DMS 273 (cell line): ENCODE data around the gene MOB2.
"Not testable (repeated sequence)": the region's sequence is repeated elsewhere in the genome, so short reads cannot be mapped to it uniquely, and the experiment has no call there.

ENCODE experiments used
- DNase-seq: peaks from one replicate; lab custom pipeline; 2025; ENCODE audit not compliant: unreplicated experiment; lab: John Stamatoyannopoulos, UW

Gene MOB2

DNA sequence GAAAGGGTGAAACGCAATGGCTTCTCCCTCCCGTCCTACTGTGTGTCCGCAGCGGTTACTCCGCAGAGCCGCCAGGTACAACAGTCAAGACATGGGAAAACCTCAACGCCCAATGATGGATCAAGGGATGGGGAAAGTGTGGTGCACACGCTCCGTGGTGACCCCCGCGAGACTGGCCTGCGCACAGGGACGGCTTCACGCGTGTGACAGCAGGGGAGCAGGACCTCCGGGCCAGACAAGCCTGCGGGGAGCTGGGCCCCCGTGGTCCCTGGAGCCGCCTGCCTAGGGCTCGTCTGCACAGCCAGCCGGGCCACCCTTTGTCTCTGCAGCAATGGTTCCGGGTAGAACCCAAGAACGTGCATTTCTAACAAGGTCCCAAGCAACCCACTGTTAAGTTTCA lies 31.7 kb upstream of the MOB2 start:
- DNase-seq = no peak

DNA sequence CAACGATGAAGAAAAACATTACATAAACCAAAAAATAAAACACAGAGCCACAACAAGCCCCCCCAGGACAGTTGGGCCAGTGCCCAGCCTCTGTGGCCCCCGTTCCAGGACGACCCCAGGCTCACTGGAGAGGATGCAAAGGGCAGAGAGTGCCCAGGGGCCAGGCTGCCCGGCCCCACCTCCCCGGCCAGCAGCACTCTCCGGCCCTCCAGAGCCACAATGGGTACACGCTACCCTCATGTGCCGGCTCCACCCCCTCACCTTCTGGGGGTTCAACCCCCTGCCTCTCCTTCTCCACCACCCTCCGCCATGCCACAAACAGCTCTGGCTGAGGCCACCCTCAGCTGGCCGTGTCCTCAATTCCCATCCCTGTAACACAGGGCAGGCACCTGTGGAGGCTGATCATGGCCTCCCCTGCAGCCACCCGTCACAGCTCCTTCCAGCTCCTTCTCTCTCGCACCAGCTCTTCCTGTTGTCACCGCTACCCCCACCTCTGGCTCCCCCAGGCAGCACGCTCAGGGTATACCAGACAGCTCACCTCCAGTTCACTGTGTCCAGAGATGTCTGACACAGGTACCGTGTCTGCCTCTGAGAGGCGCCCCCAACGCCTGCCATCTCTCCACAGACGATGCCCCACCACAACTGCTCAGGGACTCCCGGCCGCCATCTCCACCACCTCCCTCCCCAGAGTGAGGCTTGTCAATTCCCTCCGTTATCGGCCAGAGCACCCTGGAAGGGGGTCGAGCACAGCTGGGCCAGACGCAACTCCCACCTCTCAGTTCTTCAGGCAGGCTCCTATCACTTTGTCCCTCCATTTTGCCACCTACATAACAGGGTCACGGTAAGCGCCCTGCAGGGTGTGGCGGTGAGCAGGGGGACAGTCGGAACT lies 30.8 kb upstream of the MOB2 start:
- DNase-seq = no peak

DNA sequence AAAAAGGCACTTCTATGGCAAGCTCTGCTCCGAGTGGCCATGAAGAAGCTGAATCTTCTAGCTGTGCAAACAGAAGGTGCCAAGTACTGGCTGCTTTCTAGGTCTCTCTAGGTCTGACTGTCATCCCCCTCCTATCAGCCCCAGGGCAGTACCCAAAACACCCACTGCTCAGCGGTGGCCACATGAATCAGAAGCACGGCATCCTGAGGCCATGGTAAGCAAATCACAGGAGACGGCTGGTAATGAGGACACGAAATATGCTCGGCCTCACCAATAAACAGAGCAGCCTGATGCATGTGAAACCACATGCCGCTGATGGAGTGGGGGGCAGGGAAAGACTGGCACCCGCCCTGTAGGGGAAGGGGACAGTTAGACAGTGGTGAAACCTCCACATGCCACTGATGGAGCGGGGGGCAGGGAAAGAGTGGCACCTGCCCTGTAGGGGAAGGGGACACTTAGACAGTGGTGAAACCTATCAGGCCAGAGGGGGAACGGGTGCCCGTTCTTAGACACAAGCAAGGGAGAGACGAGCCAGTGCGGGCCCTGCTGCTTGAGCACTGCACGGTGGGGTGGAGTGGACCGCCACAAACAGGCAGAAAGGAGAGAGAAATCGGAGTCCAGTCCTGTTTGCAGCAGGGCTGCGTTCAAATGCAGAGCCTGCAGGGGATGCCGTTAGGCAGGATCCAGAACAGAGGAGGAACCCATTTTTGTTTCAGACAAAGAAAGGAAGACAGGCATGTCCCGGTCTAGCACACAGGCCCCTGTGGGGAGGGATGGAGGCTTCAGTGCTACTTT lies 29.9 kb upstream of the MOB2 start:
- DNase-seq = no peak

DNA sequence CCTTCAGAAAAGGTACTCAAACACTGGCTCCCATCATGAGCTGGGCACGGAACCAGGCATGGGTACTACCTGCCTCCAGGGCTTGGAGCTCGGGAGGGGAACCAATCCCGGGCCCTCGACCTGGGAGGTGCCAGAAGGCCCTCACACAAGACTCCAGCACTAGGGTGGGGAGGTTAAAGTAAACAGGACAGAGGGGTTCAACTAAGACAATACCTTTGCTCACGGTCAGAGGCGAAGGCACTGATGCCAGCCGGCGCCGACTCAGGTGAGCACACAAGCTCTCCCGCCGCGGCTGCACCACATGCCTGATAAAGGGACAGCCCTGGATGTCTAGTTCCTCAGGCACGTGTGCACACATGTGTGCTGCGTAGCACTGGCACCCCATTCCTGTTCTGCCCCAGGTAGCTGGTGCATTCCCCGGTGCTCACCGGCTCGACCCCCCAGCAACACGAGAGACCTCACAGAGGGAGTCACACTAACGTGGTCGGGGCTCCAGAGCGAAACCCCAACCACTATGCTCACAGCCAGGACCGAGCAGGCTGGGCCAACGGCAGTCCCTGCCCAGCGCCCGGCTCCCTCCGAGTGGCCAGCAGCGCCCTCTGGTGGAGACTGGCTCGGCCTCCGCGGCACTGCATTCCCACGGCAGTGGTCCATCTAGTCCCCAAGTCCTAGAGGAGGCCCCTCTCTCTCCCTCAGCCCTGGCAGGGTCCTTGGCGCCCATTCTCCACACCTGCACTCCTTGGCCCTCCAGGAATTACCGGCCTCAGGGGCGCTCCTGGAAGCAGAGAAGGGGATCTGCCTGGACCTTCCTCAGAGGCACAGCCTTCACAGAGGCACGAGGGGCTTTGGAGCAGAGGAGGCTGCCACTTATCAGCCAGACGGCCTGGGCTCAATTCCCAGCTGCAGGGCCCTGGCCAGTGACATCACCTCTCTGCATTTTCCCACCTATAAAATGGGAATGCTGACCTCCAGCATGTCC lies 28.8 kb upstream of the MOB2 start:
- peak; percentile 78 for DNase-seq

DNA sequence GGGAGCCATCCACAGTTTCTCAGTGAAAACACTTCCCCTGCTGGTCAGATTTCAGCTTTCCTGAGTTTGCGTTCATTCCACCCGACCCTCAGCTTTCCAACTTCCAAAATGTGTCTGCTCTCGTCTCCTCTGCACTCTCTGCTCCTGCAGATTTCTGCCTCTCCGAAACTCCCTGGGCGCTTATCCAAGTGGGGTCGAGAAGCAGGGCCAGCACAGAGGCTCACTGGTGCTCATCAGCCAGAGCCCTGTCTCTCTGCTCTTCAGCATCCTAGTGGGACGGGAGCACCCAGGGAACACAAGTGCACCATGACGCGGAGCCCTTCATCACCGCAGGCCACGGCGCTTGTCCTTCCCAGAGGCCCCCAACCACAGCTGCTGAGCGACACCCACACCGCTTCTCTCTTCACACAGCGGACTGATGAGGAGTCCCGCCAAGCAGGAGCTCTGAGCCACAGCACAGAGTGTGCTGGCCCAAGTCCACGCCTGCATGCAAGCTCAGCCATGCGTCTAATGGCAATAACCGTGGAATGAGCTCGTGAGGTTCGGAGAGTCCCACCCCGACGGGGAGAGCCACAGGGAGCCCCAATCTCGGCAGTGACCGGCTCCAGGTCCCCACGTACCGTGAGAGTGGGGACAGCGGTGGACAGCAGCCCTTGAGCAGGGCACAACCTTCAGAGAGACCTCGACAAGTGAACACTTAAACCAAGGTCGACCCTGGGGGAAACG lies 27.9 kb upstream of the MOB2 start:
- DNase-seq = no peak

DNA sequence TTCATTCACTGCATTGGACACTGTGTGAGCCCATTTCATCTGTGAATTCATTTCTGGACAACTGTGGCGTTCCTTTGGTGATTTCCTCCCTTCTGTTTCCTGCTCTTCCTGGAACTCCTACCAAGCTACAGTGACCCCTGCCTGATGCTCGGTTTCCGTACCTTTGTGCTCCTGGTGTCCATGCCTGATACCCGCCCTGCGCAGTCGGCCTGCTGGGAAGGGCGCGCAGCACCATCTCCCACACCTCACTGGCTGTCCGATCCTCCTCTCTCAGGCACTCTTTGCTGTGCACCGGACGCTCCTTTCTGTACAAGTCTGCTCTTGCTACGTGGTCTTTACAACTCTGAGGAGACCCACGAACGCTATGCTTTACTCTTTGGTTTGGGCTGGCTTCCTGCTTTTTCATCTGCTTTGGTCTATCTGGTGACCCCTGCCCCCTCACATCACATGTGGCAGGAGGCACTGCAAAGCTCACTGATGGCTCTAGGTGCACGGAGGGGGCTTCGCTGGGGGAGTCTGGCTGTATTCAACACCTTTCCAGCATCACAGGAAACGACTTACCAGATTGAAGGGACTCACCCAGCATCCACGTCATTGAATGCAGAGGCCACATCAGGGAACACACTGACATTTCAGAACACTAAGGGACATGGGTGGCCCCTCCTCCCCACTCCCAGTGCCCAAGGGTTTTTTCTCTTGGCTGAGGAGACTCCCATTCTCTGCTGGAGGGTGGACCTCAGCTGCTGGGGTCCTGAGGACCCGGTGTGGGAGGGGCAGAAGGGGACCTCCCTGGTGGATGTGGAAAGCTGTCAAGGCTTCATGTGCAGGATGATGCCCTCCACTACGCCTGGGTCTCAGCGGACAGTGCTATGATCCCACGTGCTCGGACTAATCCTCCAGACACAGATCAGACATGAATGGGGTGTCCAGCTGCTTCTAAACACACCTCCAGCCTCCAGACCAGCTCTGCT lies 27.0 kb upstream of the MOB2 start:
- no peak for DNase-seq

DNA sequence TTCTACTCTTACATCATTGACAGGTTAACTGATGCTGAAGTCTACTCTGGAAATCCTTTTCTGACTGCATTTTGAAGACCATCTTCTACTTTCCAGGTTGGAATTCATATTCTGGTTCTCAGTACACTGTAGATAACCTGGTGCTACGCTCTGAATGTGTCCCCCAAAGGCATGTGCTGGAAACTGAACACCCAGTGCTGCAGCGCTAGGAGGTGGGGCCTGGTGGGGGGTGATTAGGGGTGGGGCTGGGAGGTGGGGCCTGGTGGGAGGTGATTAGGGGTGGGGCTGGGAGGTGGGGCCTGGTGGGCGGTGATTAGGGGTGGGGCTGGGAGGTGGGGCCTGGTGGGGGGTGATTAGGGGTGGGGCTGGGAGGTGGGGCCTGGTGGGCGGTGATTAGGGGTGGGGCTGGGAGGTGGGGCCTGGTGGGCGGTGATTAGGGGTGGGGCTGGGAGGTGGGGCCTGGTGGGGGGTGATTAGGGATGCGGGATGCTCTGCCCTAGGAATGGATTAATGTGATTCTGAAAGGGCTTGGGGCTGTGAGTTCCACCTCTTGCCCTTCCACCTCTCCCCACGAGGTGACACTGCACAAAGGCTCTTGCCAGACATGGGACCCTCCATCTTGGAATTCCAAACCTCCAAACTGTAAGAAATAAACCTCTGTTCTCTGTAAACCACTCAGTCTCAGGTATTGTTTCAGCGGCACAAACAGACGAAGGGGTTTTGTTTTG lies 26.1 kb upstream of the MOB2 start:
- not testable (repeated sequence) for DNase-seq

DNA sequence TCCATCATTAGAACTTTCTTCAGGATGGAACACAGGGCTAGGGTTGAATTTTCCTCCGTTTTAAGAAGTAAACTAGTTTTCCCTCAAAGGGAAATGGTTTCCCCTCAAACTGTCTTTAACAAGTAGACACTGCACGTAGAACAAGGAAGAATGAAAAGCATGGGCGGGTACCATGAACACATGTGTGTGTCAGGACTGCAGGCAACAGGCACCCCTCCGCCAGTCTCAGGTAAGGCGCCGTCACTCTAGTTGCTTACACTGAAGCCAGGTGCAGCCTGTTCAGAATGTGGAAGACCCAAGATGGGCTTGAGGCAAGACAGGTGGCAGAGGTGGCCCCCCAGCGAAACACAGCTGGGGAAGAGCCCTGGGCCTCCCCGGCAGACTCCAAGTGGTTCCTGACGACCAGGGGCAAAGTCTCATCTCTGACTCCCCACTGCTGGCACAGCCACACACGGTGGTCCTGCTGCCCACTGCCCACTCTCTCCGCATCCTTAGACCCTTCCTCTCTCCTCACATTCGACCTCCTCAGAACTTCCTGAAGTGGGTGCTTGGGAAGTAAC lies 25.4 kb upstream of the MOB2 start:
- DNase-seq = no peak

DNA sequence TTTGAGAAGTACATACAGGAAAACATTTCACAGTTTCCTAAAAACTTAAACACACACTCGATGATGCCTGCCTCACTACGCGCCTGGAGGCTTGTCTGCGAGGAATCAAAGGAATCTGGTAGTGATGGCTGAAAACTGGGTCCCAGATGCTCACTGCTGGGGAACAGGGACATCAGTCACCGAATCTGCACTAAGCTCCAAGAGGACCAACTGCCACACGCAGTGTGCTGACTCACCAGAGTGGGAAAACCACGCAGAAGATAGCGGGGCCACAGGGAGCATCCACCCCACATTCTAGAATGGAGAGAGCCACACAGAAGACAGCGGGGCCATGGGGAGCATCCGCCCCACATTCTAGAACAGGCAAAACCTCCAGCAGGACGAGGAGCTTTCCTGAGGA lies 24.3 kb upstream of the MOB2 start:
- DNase-seq = no peak

DNA sequence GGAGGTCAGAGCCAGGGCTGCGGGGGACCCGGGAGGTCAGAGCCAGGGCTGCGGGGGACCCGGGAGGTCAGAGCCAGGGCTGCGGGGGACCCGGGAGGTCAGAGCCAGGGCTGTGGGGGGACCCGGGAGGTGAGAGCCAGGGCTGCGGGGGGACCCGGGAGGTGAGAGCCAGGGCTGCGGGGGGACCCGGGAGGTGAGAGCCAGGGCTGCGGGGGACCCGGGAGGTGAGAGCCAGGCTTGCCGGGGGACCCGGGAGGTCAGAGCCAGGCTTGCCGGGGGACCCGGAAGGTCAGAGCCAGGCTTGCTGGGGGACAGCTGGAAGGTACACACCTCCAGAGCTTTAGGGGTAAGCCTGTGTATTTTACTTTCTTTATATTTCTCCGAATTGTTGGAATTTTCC lies 23.8 kb upstream of the MOB2 start:
- not testable (repeated sequence) for DNase-seq

DNA sequence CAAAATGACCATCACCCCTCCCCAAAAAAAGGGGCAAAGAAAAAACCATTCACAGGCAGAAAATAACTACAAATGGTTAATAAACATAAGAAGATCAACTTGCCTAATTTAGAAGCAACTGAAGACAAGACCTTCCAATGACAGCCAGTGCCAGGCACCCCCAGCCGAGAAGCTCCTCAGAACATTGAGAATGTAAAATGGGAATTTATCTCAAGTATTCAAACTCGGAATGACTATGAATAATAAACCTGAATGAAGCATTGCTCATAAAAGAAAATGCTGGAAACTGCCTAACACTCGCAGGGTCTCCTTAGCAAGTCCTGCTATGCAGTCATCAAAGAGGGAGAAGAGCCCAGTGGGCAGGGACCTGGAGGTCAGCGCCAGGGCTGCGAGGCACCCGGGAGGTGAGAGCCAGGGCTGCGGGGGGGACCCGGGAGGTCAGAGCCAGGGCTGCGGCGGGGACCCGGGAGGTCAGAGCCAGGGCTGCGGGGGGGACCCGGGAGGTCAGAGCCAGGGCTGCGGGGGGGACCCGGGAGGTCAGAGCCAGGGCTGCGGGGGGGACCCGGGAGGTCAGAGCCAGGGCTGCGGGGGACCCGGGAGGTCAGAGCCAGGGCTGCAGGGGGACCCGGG lies 23.2 kb upstream of the MOB2 start:
- DNase-seq = no peak

DNA sequence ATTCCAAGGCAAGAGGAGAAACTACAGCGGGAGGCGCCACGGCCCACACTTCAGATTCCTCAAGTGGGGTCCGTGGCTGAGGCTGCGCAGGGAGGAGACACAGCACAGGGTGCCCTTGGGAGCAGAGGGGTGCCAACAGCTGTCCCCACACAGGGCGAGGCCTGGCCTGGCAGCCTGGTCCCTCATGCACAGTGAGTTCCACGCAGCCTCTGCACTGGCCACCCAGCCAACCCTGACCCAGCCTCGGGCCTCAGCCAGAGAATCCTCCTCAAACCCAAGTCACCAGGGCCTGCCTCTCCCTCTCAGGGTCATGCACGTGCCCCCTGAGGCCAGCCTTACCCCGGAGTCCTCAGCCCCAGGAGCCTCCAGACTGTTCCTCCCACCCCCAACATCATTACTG lies 22.4 kb upstream of the MOB2 start:
- DNase-seq = no peak

DNA sequence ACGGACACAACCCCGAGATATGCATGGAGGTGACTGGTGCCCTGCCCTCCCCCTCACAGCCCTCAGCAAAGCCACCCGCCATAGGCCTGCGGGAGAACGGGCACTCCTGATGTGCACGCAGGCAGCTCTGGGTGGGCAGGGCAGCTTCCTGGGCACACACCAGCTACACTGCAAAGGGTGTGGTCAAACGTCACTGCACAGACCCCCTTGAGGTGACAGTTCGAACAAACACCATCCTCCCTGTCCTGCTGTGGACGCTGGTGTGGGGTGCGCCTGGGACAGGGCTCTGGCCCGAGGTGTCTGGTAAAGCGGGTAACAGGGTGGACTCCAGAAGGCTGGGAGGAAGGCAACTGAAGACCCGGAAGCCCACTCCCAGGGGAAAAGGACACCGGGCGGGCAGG lies 21.9 kb upstream of the MOB2 start:
- no peak for DNase-seq

DNA sequence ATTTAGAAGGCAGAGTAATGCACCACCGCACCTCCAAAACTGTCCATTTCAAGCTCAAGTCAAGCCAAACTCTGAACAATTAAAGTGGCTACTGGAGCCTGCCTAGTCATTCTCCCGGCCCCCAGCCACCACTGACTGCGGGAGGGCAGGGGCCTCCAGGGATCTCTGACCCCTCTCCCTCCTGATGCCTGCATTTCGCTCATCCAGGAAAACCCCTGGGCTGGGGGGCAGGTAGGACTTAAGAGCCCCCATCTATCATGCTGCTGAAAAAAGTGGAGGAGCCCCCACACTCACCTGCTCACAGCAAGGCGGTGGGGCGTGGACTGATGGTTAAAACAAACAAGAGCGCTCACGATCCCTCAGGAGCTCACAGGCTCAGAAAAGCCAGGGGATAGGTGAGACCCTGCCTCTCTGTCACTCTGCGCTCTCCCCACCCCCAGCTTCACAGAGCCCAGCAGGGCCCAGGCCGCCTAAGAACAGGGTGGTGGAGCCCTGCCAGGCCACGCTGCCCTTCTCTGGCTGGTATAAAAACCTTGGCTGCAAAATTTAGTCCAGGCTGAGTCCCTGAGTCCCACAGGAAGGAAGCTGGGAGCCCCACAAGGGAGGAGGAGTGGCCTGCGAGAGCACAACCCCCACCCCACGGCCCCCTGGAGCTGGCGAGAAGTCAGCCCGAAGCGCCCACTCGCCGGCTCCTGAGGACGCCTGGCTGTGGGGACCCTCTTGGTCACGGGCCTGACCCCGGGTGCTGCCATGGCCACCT lies 21.0 kb upstream of the MOB2 start:
- DNase-seq = no peak

DNA sequence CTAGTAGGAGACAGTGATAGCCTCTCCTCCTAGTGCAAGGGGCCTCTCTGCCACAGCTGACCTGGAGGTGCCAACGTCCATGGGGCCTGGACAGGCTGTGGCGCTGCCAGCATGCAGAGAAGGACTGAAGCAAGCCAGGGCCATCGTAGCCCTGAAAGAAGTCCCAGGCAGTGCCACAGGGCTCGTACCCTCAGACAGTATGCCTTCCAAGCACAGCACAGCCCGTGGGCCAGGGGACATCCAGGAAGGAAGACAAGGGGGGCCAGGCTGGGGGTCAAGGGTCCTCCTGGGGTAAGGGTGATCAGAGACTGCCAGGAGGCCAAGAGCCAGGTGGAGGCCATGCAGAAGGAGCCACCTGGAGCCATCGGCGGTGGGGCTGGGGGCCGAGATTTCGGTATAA lies 20.4 kb upstream of the MOB2 start:
- no peak for DNase-seq

DNA sequence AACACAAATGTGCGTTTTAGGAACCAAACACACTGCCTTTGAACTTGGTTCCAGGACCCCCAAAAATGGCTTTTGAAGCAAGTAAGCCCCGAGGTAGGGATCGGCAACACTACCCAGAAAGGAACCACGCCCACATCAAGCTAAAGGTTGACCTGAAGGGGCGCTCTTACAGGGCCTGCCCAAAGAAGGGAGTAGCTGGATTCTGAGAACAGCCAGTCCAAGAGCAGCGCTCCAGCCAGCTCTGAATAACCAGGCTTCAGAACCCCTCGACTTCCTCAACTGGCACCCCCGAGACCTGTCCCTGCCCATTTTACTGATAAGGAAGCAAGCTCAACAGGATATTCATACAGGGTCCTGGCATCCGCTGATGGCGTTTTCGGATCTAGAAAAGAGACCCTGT lies 18.9 kb upstream of the MOB2 start:
- no peak for DNase-seq
